H1 (cell line): Measurements from ENCODE around the gene DEFB119. TPM values are rescaled to one million over a fixed set of nuclear protein-coding genes. Genes with fewer than 3 reads are reported as not detected.

ENCODE experiments used
- CBX8 ChIP-seq: fragments of 300-800, 300-1000 bp; sonication (generic); IDR thresholded peaks from 2 replicates; pipeline ENCODE4 v1.7.1; 2016; ENCODE audit warnings: low read depth, low read length, borderline replicate concordance
- RXRA ChIP-seq: IDR thresholded peaks from 2 replicates; pipeline ENCODE4 v1.6.1; 2011; ENCODE audit warnings: low read depth, mild to moderate bottlenecking, low read length, moderate library complexity; ENCODE audit not compliant: insufficient read depth
- SIX5 ChIP-seq: IDR thresholded peaks from 2 replicates; pipeline ENCODE4 v1.6.1; 2011; ENCODE audit warnings: mild to moderate bottlenecking, low read depth, low read length
- polyA plus RNA-seq, 7 experiments: library from polyadenylated mRNA; depleted of rRNA in 3 of 7; stranded (reverse) in 5 of 7; unstranded in 2 of 7; fragments of >200 nt in 5 of 7; fragments of 200-250 nt in 2 of 7; gene quantifications; 1 replicate in 5 of 7; 2 replicates in 1 of 7; 4 replicates in 1 of 7; pipeline versions ENCODE4 v1.2.1 to v1.2.3, GENCODE V29; 2011 to 2013; ENCODE audit warnings: missing spikeins in 2 of 7, mixed read lengths in 2 of 7
- total RNA-seq: library from RNA; stranded (reverse); fragmentation: NEBNext Ultra II Directional; extraction: Animal tissue kit (Norgen Biotek cat#: 25700); gene quantifications from 2 replicates; pipeline ENCODE4 v1.2.1, GENCODE V29; 2021
- TF ChIP-seq, protein P1 (sequence below): IDR thresholded peaks from 2 replicates; pipeline ENCODE4 v1.6.1; 2011; ENCODE audit warnings: low read depth, mild to moderate bottlenecking, low read length; ENCODE audit not compliant: insufficient read depth
- TF ChIP-seq, protein P2 (sequence below): fragments of 300-600 bp; sonication (generic); IDR thresholded peaks from 2 replicates; pipeline ENCODE4 v1.7.1; 2012; ENCODE audit warnings: low read length, moderate library complexity, mild to moderate bottlenecking, inconsistent platforms; ENCODE audit not compliant: insufficient replicate concordance

The DEFB119 gene
- total and polyA plus RNA-seq, 2 of the 8 experiments (the other 6 are each of a cell fraction or from before 2014, with no cell fraction given) = not detected

DNA sequence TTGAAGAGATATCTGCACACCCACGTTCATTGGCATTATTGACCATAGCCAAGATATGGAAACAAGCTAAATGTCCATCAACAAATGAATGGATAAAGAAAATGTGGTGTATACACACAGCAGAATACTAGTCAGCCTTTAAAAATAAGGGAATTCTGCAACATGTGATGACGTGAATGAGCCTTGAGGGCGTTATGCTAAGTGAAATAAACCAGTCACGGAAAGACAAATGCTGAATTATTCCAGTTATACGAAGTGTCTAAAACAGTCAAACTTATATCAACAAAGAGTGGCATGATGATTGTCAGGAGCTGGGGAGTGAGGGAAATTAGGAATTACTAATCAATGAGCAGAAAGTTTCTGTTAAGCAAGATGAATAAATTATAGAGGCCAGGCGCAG lies 24.0 kb upstream of the DEFB119 start (continued):
- TF ChIP-seq RXRA (no peak), CBX8 (no peak), SIX5 (no peak)
- TF ChIP-seq, protein P1, sequence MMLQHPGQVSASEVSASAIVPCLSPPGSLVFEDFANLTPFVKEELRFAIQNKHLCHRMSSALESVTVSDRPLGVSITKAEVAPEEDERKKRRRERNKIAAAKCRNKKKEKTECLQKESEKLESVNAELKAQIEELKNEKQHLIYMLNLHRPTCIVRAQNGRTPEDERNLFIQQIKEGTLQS = no peak
- TF ChIP-seq, protein P2, sequence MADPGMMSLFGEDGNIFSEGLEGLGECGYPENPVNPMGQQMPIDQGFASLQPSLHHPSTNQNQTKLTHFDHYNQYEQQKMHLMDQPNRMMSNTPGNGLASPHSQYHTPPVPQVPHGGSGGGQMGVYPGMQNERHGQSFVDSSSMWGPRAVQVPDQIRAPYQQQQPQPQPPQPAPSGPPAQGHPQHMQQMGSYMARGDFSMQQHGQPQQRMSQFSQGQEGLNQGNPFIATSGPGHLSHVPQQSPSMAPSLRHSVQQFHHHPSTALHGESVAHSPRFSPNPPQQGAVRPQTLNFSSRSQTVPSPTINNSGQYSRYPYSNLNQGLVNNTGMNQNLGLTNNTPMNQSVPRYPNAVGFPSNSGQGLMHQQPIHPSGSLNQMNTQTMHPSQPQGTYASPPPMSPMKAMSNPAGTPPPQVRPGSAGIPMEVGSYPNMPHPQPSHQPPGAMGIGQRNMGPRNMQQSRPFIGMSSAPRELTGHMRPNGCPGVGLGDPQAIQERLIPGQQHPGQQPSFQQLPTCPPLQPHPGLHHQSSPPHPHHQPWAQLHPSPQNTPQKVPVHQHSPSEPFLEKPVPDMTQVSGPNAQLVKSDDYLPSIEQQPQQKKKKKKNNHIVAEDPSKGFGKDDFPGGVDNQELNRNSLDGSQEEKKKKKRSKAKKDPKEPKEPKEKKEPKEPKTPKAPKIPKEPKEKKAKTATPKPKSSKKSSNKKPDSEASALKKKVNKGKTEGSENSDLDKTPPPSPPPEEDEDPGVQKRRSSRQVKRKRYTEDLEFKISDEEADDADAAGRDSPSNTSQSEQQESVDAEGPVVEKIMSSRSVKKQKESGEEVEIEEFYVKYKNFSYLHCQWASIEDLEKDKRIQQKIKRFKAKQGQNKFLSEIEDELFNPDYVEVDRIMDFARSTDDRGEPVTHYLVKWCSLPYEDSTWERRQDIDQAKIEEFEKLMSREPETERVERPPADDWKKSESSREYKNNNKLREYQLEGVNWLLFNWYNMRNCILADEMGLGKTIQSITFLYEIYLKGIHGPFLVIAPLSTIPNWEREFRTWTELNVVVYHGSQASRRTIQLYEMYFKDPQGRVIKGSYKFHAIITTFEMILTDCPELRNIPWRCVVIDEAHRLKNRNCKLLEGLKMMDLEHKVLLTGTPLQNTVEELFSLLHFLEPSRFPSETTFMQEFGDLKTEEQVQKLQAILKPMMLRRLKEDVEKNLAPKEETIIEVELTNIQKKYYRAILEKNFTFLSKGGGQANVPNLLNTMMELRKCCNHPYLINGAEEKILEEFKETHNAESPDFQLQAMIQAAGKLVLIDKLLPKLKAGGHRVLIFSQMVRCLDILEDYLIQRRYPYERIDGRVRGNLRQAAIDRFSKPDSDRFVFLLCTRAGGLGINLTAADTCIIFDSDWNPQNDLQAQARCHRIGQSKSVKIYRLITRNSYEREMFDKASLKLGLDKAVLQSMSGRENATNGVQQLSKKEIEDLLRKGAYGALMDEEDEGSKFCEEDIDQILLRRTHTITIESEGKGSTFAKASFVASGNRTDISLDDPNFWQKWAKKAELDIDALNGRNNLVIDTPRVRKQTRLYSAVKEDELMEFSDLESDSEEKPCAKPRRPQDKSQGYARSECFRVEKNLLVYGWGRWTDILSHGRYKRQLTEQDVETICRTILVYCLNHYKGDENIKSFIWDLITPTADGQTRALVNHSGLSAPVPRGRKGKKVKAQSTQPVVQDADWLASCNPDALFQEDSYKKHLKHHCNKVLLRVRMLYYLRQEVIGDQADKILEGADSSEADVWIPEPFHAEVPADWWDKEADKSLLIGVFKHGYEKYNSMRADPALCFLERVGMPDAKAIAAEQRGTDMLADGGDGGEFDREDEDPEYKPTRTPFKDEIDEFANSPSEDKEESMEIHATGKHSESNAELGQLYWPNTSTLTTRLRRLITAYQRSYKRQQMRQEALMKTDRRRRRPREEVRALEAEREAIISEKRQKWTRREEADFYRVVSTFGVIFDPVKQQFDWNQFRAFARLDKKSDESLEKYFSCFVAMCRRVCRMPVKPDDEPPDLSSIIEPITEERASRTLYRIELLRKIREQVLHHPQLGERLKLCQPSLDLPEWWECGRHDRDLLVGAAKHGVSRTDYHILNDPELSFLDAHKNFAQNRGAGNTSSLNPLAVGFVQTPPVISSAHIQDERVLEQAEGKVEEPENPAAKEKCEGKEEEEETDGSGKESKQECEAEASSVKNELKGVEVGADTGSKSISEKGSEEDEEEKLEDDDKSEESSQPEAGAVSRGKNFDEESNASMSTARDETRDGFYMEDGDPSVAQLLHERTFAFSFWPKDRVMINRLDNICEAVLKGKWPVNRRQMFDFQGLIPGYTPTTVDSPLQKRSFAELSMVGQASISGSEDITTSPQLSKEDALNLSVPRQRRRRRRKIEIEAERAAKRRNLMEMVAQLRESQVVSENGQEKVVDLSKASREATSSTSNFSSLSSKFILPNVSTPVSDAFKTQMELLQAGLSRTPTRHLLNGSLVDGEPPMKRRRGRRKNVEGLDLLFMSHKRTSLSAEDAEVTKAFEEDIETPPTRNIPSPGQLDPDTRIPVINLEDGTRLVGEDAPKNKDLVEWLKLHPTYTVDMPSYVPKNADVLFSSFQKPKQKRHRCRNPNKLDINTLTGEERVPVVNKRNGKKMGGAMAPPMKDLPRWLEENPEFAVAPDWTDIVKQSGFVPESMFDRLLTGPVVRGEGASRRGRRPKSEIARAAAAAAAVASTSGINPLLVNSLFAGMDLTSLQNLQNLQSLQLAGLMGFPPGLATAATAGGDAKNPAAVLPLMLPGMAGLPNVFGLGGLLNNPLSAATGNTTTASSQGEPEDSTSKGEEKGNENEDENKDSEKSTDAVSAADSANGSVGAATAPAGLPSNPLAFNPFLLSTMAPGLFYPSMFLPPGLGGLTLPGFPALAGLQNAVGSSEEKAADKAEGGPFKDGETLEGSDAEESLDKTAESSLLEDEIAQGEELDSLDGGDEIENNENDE = no peak
